GM19023 (cell line): ENCODE results near the gene EML1.

ENCODE experiments used
- ATAC-seq: cut with Tn5 transposase; IDR thresholded peaks from one replicate; pipeline ENCODE4 v1.9.1; 2021; ENCODE audit warnings: mild to moderate bottlenecking, moderate library complexity; ENCODE audit not compliant: unreplicated experiment

The EML1 gene

GRCh38 chr14:99860219-99860618 lies 67.0 kb downstream of the EML1 start:
- no peak for ATAC-seq

DNA sequence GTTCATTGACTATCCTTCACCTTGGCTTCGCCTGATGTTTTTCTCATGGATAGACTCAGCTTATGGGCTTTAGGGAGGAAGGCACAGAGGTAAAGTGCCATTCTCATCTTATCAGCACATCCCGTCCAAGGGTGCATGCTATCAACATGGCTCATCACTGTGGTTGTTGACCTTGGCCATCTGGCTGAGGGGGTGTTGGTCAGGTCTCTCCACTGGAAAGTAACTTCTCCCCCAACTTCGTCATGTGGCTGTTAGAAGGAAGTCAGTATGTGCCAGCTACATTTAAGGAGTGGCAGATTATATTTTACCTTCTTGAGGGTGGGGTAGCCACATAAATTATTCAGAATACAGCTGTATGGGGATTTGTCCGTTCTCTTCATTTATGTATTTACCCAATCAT lies 68.9 kb downstream of the EML1 start:
- ATAC-seq: no peak

- ATAC-seq: no peak
Observed at GRCh38 chr14:99863059-99863458, 69.8 kb downstream of the EML1 start.

DNA sequence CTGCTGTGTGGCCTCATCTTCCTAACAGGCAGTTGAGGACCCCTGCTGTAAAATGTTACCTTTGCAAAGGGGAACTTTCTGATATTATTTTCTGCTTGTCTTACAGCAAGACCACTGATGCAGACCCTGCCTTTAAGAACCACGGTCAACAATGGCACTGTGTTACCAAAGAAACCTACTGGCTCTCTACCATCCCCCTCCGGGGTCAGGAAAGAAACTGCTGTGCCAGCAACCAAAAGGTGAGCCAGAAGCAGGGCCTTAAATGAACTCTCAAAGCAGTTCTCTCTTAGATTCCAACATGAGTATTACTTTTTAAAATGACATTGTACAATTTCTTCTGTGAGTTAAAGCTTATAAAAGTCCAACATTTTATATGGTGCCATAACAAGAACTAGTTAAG lies 72.2 kb downstream of the EML1 start:
- no peak for ATAC-seq

DNA sequence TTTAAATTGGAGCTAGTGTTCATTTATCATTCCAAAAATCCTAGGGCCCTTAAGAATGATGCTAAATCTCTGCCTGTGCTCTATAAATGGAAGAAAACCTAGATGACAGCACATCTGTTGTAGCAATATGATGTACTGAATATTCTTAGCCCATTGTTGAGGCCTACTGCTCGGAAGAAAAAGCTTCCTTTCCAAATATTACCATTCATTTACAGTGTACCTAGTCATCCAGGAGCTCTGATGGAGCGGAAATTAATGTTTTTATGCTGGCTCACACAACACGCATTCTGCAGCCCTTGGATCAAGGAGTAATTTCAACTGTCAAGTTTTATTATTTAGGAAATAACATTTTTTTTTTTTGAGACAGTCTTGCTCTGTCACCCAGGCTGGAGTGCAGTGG lies 77.4 kb downstream of the EML1 start:
- ATAC-seq: no peak

DNA sequence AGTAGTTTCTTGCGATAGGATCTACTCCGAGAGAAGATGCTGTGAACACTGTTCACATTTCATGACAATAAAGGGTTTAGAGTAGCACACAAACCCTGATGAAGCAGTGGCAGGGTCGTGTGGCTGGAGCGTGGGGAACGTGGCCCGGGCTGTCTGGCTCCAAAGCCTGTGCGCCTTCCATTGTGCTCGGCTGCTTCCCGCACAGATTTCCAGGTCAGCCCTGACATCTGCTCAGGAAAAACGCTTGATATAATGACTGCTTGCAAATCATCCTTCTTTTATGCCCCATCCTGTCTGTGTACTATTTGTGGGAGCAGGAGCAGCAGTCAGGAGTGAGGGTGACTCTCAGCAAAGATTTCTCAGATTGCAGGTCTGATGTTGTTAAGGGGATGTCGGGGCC lies 78.6 kb downstream of the EML1 start:
- no peak for ATAC-seq

DNA sequence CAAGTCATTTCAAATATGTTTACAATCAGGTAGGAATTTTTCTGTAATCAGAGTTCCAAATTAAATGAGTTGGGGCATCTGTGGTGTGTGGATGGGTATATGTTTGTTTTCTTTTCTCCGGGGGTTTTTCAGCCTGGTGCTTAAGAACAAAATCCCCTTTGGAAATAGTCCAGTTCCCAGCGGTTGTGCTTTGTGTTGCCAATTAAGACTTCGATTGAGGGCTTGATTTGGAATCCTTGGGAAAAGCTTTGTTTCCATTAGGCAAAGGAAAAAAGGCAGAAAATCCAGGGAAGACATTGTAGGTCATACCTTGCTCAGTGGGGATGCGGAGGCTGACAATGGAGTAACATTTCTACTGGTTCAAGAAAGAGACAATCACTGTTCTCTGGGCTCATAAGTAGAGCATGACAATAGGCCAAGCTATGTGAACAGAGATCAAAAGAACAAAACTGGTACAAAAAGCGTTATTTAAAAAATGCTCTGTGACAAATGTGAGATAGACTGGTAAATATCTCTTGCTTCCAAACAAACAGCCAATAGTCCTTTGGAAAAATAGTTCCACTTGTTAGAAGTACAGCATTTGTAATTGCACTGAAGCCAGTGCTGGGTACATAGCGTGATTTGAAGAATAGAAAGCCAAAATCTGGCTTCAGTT lies 79.7 kb downstream of the EML1 start:
- no peak for ATAC-seq

GRCh38 chr14:99873653-99874052 lies 80.4 kb downstream of the EML1 start:
- no peak for ATAC-seq

GRCh38 chr14:99874306-99874705 lies 81.1 kb downstream of the EML1 start:
- ATAC-seq: no peak

GRCh38 chr14:99875421-99875820 lies 82.2 kb downstream of the EML1 start:
- ATAC-seq: no peak

- no peak for ATAC-seq
Observed at GRCh38 chr14:99875836-99876235, 82.6 kb downstream of the EML1 start.

DNA sequence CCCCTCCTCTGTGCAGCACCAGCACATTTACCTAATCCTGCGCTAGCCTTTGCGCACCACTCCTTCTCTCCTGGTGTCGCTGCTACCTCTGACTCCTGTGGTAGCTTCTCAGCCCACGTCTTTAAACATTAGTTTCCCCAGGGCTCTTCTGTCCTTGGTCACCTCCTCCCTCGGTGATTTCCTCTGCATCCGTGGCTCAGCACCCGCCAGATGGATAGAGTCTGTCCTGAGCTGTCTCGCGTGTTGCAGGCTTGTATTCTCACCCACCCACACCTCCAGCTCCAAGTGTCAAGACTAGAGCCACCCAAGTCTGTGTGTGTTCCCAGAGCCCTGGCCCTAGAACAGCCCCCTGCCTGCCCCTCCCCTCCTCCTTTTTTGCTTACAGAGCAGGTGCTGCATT lies 83.2 kb downstream of the EML1 start:
- ATAC-seq: no peak

GRCh38 chr14:99878563-99878962 lies 85.3 kb downstream of the EML1 start:
- ATAC-seq: no peak

DNA sequence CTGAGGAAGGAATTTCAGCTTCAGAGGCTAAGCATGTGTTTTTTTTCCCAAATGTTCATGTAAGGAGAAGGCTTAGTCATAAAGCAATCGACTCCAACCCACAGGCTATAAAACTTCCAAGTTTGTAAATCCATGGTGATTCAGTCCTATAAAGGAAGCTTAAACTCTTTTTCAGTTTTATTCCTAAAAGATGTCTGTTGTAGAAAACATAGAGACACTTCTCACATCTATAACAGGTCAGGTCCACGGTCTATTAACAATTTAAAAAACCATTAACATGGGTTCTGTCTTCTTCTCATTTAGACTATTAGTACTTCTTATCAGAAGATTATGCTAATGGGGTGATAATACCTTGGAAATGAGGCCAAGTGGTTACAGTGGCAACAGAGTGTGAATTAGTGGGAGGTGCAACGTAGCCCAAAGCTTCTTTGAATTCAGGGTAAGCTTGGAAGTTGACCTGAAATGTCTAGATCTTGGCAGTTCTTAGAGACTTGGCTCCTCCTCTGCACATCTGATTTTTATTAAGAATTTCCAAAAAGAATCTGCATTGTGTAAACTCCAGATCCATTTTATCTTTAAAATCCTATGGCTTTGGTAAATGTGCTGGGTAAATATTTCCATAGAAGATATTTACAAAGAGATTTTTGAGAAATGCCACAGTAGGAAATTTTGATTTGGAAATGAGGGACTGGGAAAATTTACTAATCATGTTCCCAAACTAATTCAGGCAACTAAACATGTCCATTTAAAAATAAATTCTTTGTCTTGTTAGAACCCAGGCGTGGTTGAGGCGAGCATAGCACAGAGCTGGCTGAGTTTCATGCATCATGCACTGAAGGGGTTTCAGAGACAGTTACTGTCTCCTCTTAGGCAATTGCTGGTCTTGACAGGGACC lies 86.4 kb downstream of the EML1 start:
- no peak for ATAC-seq

DNA sequence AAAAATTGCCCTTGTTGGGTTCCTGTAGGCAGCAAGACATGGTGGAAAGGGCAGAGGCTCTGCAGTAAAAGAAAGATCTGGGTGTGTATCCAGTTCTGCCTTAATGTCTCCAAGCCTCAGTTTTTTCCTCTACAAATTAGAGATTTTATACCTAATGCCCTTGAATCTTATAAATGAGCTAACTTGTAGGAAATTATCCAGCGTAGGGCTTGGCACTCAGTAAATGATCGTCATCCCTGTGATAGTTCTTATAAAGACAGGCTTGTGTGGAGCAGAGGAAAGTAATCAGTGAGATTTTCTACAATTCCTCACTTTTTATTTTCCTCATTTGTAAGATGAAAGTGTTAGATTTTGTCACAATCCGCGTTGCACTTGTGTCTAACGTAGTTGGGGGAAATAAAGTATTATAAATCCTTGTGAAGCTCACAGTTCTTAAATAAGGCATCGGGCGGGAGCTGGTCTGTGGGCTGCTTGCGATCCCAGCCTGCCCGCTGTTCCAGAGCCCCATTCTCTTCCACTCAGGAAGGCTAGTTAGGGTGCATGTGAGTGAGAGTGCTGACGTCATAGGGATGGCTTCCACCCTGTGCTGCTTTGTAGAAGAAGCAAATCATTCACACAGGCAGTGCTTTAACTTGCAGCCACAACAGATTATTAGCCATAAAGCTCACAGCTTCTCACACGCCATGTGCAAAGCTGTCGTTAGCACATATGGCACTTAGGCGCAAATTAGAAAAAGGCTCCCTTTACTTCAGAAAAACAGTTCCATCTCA lies 87.6 kb downstream of the EML1 start:
- ATAC-seq: no peak

- no peak for ATAC-seq
Observed at GRCh38 chr14:99883866-99884650, 90.8 kb downstream of the EML1 start.

GRCh38 chr14:99884834-99885648 lies 91.8 kb downstream of the EML1 start:
- no peak for ATAC-seq

GRCh38 chr14:99885649-99885958 lies 92.4 kb downstream of the EML1 start:
- ATAC-seq: no peak

GRCh38 chr14:99887407-99887806 lies 94.2 kb downstream of the EML1 start:
- no peak for ATAC-seq

GRCh38 chr14:99888149-99888548 lies 94.9 kb downstream of the EML1 start:
- ATAC-seq: no peak
